ENCODE measurements around the gene PROS1. TPM values are rescaled to one million over a fixed set of nuclear protein-coding genes. Genes with fewer than 3 reads are reported as not detected.

Gene PROS1
- total RNA-seq, 2 experiments from 2014 or later = 0.50 to 0.84 TPM

Other genes with a start within 250 kb of the PROS1 start
- 10 to 100 TPM; 13.8 to 15.6 TPM for gene ARL13B, start 6.3 kb upstream of the PROS1 start, total RNA-seq
- not detected for gene STX19, start 54.7 kb upstream of the PROS1 start, total RNA-seq
- gene DHFR2, start 89.0 kb upstream of the PROS1 start, total RNA-seq = 10 to 100 TPM in 1 of 2 experiments, 1 to 10 TPM in 1; 7.0 to 11.8 TPM
- gene NSUN3, start 89.2 kb upstream of the PROS1 start, total RNA-seq = 10 to 100 TPM; 15.0 to 15.3 TPM

Measured in activated CD8-positive, alpha-beta memory T cell treated with anti-CD3 and anti-CD28 coated beads, Interleukin-2, amount 10 ng/mL, durations not matched to agents 7 days and 5 days (primary cell).